Measurements from ENCODE around the gene CCR5AS.
"Not testable (repeated sequence)": the region's sequence is repeated elsewhere in the genome, so short reads cannot be mapped to it uniquely, and the experiment has no call there.

CCR5AS gene

GRCh38 chr3:46427916-46428833 is 21.3 kb upstream of the CCR5AS start:
- no peak for DNase-seq

- DNase-seq, result not testable (repeated sequence)
These were observed 20.5 kb upstream of the CCR5AS start for GRCh38 chr3:46427404-46427803.

- not testable (repeated sequence) for DNase-seq
These were observed 19.6 kb upstream of the CCR5AS start for GRCh38 chr3:46426476-46426875.

GRCh38 chr3:46423588-46423987 is 16.7 kb upstream of the CCR5AS start:
- no peak for DNase-seq

DNA sequence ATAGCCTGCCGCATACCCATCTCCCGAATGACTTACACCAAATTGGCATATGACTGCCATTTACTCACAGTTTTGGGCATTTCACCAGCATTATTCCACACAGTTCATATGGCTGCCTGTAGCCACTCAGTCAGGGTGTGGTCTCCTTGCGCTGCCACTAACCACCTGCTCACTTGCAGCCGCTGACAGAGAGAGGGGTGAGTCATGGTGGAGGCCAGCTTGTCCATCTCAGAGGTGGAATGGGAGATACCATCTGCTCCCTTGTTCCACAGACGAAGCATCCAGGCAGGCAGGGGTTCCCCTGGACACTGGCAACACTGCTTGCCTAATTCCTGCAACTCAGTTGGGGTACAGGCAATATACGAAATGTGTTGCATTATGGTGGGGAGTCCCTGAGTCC is 15.8 kb upstream of the CCR5AS start:
- no peak for DNase-seq

DNA sequence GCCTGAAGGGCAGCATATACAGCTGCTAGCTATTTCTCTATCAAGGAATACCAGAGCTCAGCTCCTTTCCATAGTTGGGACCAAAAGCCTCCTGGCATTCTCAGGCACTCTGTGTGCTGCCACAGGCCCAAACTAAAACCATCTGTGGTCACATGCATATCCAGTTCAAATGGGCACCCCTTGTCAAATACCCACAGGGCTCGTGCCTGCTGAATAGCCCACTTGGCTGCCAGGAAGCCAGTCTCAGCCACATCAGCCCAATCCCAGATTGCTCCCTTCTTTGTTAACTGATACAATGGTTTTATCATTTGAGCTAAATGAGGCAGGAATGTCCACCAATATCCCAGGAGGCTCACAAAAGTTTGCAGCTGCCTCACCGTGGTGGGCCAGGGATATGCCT is 14.1 kb upstream of the CCR5AS start:
- DNase-seq, result no peak

DNA sequence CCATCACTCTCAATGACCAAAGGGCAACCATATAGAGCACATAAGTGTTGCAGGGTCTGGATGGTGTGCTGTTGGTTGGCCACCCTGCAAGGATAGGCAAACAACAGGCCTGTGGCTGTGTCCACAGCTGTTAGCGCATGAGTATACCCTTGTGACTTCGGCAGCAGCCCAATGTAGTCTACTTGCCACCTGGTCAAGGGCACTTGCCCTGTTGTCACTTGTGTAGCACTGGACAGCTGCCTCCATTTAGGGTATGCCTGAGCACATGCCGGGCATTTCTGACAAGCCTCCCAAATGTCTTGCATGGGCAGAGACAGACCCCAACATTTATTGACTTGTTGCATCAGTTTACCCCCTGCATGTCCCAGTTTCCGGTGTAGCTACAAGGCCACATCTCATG is 12.9 kb upstream of the CCR5AS start:
- DNase-seq, result no peak

GRCh38 chr3:46417841-46418611 is 11.2 kb upstream of the CCR5AS start:
- no peak for DNase-seq

DNA sequence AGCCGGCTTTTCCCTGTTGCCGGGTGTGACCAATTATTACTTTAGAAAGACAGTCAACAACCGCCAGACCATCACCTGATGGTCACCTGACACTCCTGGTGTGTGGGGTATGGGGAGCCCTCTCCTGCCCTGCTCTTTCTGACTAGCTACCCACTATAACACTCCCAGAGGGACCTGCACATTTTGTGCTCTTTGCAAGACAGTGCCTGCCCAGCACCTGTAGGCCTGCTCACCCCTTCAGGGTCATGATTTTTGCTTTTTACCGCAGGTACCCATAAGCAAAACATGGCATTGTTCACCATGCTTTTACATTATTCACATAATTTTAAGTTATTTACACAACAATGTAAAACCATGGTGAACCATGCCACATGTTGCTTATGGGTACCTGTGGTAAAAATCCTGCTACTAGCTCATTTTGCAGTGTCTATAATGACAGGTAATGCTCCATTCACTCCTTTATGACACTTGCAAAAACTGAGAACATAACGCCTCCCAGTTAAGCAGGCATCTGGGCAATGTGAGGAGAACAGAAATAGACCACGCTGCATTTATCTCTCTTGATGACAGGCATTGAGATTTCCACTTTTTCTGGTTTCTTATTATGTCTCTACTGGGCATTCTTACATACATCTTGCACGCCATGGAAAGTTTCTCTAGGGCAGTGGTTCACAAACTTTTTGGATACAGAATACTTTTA is 10.1 kb upstream of the CCR5AS start:
- DNase-seq, result no peak

- DNase-seq, result no peak
These were observed 9.4 kb upstream of the CCR5AS start for GRCh38 chr3:46416125-46416810.

- DNase-seq, result no peak
These were observed 7.9 kb upstream of the CCR5AS start for GRCh38 chr3:46414739-46415138.

DNA sequence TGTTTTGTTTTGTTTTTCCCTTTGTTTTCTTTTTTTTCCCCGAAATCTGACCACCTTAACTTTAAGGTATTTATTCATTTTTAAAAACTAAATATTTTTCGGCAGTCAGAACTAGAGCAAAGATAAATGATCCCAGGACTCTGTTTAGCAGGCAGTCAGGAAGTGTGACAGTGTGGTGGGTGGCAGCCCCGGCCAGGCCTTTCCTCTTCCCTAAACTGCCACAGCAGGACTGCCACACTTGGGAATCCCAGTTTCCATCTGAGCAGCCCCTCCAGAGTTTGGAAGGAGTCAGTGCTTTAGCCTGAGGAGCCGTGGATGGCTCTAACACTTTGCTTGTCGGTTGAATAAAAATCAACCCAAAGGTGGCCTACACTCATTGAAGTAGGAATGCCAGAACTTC is 7.1 kb upstream of the CCR5AS start:
- no peak for DNase-seq

DNA sequence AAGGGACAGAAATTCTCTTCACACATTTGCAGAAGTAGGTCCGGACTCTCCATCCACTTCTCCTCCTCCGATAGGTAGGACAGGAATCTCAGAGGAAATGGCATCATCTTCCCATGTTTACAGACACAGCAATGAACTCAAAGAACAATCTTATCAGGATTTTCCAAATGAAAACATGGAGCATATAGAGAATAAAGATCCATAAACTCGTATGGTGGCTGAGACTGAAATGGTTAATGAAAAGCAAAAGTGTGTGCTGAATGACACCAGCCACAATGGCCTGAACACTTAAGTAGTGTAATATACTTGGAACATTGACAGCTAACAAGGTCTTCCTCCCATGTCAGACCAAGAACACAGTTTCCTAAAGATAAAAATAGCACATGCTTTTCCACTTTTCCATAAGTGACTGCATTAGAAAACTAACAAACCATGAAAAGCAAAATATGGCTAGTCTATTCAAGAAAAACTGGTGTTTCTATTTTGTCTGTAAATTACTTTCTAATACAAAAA is 6.0 kb upstream of the CCR5AS start:
- no peak for DNase-seq

- no peak for DNase-seq
These were observed 4.4 kb upstream of the CCR5AS start for GRCh38 chr3:46411271-46411670.

GRCh38 chr3:46410669-46411068 is 3.8 kb upstream of the CCR5AS start:
- no peak for DNase-seq

DNA sequence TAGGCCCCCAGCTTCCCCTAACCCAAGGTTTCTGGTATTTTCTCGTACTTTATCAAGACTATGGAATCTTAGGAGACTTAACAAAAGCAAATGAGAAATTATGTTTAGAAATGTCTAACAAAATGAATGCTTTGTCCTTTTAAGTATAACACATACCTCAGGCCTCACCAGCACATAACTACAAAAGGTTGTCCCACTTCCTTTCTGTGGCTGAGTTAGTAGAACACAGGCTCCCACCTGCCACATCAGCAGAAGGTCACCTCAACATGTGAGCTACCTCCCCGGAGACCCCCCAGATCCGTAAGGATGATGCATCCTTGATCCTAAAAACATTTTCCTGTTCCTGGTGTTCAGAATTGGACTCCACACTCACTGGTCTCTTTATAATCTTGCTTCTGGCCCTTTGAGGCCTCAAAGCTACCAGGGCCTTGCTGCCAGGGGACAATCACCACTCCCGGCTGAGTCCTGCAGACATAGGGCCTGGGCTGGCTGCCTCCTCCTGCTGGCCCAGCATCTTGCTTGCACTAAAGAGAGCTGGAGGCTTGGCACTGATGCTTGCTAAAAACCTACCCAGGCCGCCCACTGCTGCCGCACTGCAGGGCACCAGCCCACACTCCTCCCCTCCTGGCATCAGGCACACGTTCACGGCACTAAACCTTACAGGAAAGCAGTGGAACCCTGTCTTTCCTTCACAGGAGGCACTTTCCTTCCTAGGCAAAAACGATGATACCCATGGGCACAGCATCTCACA is 3.0 kb upstream of the CCR5AS start:
- no peak for DNase-seq

GRCh38 chr3:46408853-46409252 is 2.0 kb upstream of the CCR5AS start:
- no peak for DNase-seq

- no peak for DNase-seq
These were observed 1.1 kb upstream of the CCR5AS start for GRCh38 chr3:46407970-46408369.

GRCh38 chr3:46406443-46406787 is 451 bp downstream of the CCR5AS start:
- DNase-seq, result no peak

DNA sequence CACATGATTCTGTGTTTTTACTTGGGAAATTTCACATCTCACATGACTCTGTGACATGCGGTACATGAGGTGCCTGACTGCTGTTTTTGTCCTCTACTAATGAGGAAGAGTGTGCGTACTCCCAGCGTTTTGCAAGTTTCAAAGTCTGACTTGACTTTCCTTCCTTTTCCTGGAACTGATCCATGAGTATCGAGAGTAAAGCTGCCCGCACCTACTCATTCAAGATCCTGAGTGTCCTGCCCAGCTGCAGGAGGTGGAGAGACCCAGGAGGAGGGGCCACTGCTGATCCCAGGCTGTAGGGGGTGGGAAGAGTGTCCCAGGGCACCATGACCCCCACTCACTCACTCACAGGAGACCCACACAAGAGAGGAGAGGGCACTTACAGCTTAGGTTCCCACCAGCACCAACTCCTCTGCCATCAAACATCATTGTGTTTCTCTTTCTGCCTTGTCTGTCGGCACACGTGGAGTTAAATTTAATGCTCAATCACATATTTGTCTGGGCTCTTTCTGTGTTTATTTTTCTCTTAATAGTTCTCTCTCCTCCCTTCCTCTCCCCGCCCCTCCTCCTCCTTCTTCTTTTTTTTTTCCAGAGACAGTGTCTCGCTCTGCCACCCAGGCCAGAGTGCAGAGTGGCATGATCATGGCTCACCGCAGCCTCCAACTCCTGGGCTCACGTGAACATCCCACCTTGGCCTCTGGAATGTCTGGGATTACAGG is 1.4 kb downstream of the CCR5AS start:
- DNase-seq, result no peak

GRCh38 chr3:46402902-46403301 is 4.0 kb downstream of the CCR5AS start:
- not testable (repeated sequence) for DNase-seq

All from activated naive CD4-positive, alpha-beta T cell treated with anti-CD3 and anti-CD28 coated beads, Interleukin-2, amount 50 U/mL, for 16 hours (primary cell).